Neural cell (in vitro differentiated cells): ENCODE measurements around the gene CHD2. TPM values are rescaled to one million over a fixed set of nuclear protein-coding genes. Genes with fewer than 3 reads are reported as not detected.

Experiments
- H2AFZ ChIP-seq: fragments of 200-600, 300-800 bp; sonication (generic), shearing (Covaris generic); 2 replicates; pipeline ENCODE4 v1.6.0; 2014; ENCODE audit warnings: low read depth, mild to moderate bottlenecking, antibody characterized with exemption, low read length, moderate library complexity
- H3F3A ChIP-seq: fragments of 200-600 bp; shearing (Covaris generic); 2 replicates; pipeline ENCODE4 v1.6.1; 2016; ENCODE audit warnings: mild to moderate bottlenecking, moderate library complexity, mixed read lengths, antibody characterized with exemption, low read length; ENCODE audit not compliant: insufficient read depth, poor library complexity, severe bottlenecking
- H3K27ac ChIP-seq: fragments of 200-600, 300-800 bp; sonication (generic), shearing (Covaris generic); 2 replicates; pipeline ENCODE4 v1.5.1; 2014; ENCODE audit warnings: mild to moderate bottlenecking, low read length, moderate library complexity
- H3K27me3 ChIP-seq: fragments of 300-800, 200-600 bp; sonication (generic), shearing (Covaris generic); 2 replicates; pipeline ENCODE4 v1.6.0; 2014; ENCODE audit warnings: mild to moderate bottlenecking, low read depth, low read length, moderate library complexity; ENCODE audit not compliant: insufficient read depth
- H3K36me3 ChIP-seq: fragments of 300-800, 200-600 bp; sonication (generic), shearing (Covaris generic); 2 replicates; pipeline ENCODE4 v1.5.1; 2014; ENCODE audit warnings: mild to moderate bottlenecking, antibody characterized with exemption, low read length, moderate library complexity; ENCODE audit not compliant: insufficient read depth
- H3K4me2 ChIP-seq: fragments of 300-800, 200-600 bp; sonication (generic), shearing (Covaris generic); 2 replicates; pipeline ENCODE4 v1.6.0; 2014; ENCODE audit warnings: mild to moderate bottlenecking, low read length
- H3K4me3 ChIP-seq: fragments of 300-800, 200-600 bp; sonication (generic), shearing (Covaris generic); 2 replicates; pipeline ENCODE4 v1.5.1; 2014; ENCODE audit warnings: mild to moderate bottlenecking, low read length, moderate library complexity
- H3K79me2 ChIP-seq: fragments of 200-600 bp; shearing (Covaris generic); replicated peaks from 2 replicates; pipeline ENCODE4 v1.6.0; 2014; ENCODE audit warnings: mild to moderate bottlenecking, low read length, moderate library complexity; ENCODE audit not compliant: insufficient read depth
- H3K9ac ChIP-seq: fragments of 300-800, 200-600 bp; sonication (generic), shearing (Covaris generic); 2 replicates; pipeline ENCODE4 v1.6.1; 2016; ENCODE audit warnings: mild to moderate bottlenecking, low read length, mixed read lengths
- H3K9me2 ChIP-seq: fragments of 200-600 bp; shearing (Covaris generic); 2 replicates; pipeline ENCODE4 v1.6.1; 2016; ENCODE audit warnings: mild to moderate bottlenecking, low read length, mixed read lengths; ENCODE audit not compliant: insufficient read depth
- H3K9me3 ChIP-seq: fragments of 200-600, 300-800 bp; sonication (generic), shearing (Covaris generic); 2 replicates; pipeline ENCODE4 v1.6.1; 2016; ENCODE audit warnings: mild to moderate bottlenecking, mixed run types, low read length, moderate library complexity, mixed read lengths
- H4K20me1 ChIP-seq: fragments of 200-600 bp; shearing (Covaris generic); 2 replicates; pipeline ENCODE4 v1.6.1; 2016; ENCODE audit warnings: mild to moderate bottlenecking, mixed run types; ENCODE audit not compliant: insufficient read depth
- EP300 ChIP-seq: fragments of 450-650 bp; conservative IDR thresholded peaks from 2 replicates; pipeline ENCODE4 v1.6.1; 2014; ENCODE audit warnings: antibody characterized with exemption, mild to moderate bottlenecking, moderate library complexity; ENCODE audit not compliant: poor library complexity, severe bottlenecking
- EZH2 ChIP-seq: fragments of 200-600, 300-800 bp; shearing (Covaris generic), sonication (generic); IDR thresholded peaks from 2 replicates; pipeline ENCODE4 v1.6.1; 2014; ENCODE audit warnings: antibody characterized with exemption, low read length, borderline replicate concordance, mild to moderate bottlenecking; ENCODE audit not compliant: insufficient read depth, poor library complexity, severe bottlenecking
- MXI1 ChIP-seq: fragments of 450-650 bp; conservative IDR thresholded peaks from 2 replicates; pipeline ENCODE4 v1.6.1; 2014; ENCODE audit warnings: antibody characterized with exemption, mild to moderate bottlenecking; ENCODE audit not compliant: poor library complexity, severe bottlenecking
- POLR2AphosphoS5 ChIP-seq: IDR thresholded peaks from 2 replicates; pipeline ENCODE4 v1.6.1; 2012
- RAD21 ChIP-seq: fragments of 450-650 bp; conservative IDR thresholded peaks from 2 replicates; pipeline ENCODE4 v1.6.1; 2014; ENCODE audit warnings: antibody characterized with exemption, mild to moderate bottlenecking, moderate library complexity
- SMC3 ChIP-seq: fragments of 450-650 bp; conservative IDR thresholded peaks from 2 replicates; pipeline ENCODE4 v1.6.1; 2014; ENCODE audit warnings: antibody characterized with exemption, mild to moderate bottlenecking, moderate library complexity; ENCODE audit not compliant: poor library complexity
- TAF1 ChIP-seq: IDR thresholded peaks from 2 replicates; pipeline ENCODE4 v1.6.1; 2012; ENCODE audit warnings: low read depth
- polyA plus RNA-seq: library from polyadenylated mRNA; depleted of rRNA; stranded (reverse); fragments of >200 nt; gene quantifications from 2 replicates; pipeline ENCODE4 v1.2.3, GENCODE V29; 2014
- TF ChIP-seq, protein P1 (sequence below): IDR thresholded peaks from 2 replicates; pipeline ENCODE4 v1.6.1; 2012; ENCODE audit warnings: borderline replicate concordance
- TF ChIP-seq, protein P2 (sequence below): fragments of 450-650 bp; IDR thresholded peaks from 2 replicates; pipeline ENCODE4 v1.5.1; 2014; ENCODE audit warnings: antibody characterized with exemption, mild to moderate bottlenecking, moderate library complexity; ENCODE audit not compliant: poor library complexity, severe bottlenecking

CHD2 gene
- polyA plus RNA-seq, 1 donor from 2014 or later: 113 TPM

DNA sequence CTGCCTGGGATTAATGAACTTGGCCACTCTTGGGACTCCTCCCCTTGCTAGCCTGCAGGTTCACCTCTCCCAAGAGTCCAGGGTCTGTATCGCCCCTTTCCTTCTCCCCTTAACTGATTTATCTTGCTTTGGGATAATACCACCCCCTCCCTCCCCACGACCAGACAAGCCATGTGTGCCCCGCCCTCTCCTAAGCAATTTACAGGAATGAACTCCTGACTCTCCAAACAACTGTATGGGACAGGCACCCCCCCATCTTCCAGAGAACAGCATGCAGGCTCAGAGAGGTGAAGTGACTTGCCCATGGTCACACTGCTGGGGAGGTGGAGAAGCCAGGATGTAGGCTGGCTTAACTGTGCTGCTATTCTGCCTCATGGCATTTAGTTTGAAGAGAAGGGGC lies 142.1 kb downstream of the CHD2 start:
- H3K79me2 ChIP-seq: peaks cover 3% of the 10 kb centered on the region
- H3K4me2 ChIP-seq: no peak overlapping the region
- H4K20me1 ChIP-seq: no peaks in the 10 kb centered on the region
- H3K36me3 ChIP-seq: peaks cover 15% of the 10 kb centered on the region
- no peak overlapping the region for H3K4me3 ChIP-seq
- H2AFZ ChIP-seq: no peak overlapping the region
- no peaks in the 10 kb centered on the region for H3K27me3 ChIP-seq
- no peaks in the 10 kb centered on the region for H3K9me3 ChIP-seq
- no peak for TF ChIP-seq EZH2
- TF ChIP-seq, protein P1, sequence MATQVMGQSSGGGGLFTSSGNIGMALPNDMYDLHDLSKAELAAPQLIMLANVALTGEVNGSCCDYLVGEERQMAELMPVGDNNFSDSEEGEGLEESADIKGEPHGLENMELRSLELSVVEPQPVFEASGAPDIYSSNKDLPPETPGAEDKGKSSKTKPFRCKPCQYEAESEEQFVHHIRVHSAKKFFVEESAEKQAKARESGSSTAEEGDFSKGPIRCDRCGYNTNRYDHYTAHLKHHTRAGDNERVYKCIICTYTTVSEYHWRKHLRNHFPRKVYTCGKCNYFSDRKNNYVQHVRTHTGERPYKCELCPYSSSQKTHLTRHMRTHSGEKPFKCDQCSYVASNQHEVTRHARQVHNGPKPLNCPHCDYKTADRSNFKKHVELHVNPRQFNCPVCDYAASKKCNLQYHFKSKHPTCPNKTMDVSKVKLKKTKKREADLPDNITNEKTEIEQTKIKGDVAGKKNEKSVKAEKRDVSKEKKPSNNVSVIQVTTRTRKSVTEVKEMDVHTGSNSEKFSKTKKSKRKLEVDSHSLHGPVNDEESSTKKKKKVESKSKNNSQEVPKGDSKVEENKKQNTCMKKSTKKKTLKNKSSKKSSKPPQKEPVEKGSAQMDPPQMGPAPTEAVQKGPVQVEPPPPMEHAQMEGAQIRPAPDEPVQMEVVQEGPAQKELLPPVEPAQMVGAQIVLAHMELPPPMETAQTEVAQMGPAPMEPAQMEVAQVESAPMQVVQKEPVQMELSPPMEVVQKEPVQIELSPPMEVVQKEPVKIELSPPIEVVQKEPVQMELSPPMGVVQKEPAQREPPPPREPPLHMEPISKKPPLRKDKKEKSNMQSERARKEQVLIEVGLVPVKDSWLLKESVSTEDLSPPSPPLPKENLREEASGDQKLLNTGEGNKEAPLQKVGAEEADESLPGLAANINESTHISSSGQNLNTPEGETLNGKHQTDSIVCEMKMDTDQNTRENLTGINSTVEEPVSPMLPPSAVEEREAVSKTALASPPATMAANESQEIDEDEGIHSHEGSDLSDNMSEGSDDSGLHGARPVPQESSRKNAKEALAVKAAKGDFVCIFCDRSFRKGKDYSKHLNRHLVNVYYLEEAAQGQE: no peak
- TF ChIP-seq POLR2AphosphoS5: no peak
- TF ChIP-seq EP300: no peak
- TF ChIP-seq, protein P2, sequence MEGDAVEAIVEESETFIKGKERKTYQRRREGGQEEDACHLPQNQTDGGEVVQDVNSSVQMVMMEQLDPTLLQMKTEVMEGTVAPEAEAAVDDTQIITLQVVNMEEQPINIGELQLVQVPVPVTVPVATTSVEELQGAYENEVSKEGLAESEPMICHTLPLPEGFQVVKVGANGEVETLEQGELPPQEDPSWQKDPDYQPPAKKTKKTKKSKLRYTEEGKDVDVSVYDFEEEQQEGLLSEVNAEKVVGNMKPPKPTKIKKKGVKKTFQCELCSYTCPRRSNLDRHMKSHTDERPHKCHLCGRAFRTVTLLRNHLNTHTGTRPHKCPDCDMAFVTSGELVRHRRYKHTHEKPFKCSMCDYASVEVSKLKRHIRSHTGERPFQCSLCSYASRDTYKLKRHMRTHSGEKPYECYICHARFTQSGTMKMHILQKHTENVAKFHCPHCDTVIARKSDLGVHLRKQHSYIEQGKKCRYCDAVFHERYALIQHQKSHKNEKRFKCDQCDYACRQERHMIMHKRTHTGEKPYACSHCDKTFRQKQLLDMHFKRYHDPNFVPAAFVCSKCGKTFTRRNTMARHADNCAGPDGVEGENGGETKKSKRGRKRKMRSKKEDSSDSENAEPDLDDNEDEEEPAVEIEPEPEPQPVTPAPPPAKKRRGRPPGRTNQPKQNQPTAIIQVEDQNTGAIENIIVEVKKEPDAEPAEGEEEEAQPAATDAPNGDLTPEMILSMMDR: no peak
- TF ChIP-seq SMC3: no peak
- no peak for TF ChIP-seq TAF1
- TF ChIP-seq MXI1: no peak
- no peak for TF ChIP-seq RAD21
- no peaks in the 10 kb centered on the region for H3F3A ChIP-seq
- H3K9ac ChIP-seq: no peak overlapping the region
- H3K27ac ChIP-seq: no peak overlapping the region
- H3K9me2 ChIP-seq: no peaks in the 10 kb centered on the region

DNA sequence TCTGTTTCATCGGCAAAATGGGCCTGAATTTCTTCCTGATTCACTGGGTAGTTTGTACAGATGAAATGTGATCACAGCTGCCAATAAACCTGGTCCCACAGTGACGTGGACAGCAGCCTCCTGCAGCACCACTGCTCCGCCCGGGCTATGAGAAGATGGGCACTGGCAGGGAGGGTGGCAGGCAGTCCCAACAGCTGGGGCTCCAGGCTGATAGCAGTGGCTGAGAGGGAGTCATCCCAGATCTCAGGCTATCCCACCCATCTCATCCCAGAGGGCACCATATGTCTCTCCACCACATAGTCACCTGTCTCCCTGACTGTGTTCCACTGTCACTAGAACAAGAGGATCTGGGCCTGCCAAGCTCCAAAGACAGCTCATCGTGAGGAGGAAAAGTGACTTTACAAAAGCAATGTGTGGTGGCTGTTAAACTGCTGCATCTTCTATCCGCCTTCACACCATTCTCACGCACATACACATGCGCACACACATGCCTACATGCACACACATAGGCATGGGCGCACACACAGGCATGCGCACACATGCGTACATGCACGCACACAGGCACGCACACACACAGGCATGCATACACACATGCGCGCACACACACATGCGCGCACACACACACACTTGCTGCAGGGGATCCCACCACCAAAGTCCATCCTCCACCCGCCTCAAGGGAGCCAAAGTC lies 142.7 kb downstream of the CHD2 start:
- Histone ChIP-seq H3K79me2 (peaks cover 3% of the 10 kb centered on the region), H3K27ac (no peak overlapping the region), H3K9me2 (no peaks in the 10 kb centered on the region), H3K9me3 (no peaks in the 10 kb centered on the region), H3K36me3 (peaks cover 15% of the 10 kb centered on the region), H4K20me1 (no peaks in the 10 kb centered on the region), H2AFZ (no peak overlapping the region), H3K9ac (no peak overlapping the region), H3K4me3 (no peak overlapping the region), H3K27me3 (no peaks in the 10 kb centered on the region), H3F3A (no peaks in the 10 kb centered on the region), H3K4me2 (no peak overlapping the region)
- TF ChIP-seq TAF1: no peak
- TF ChIP-seq, protein P2: no peak
- TF ChIP-seq MXI1: no peak
- no peak for TF ChIP-seq EP300
- TF ChIP-seq POLR2AphosphoS5: no peak
- no peak for TF ChIP-seq SMC3
- no peak for TF ChIP-seq EZH2
- TF ChIP-seq RAD21: no peak
- TF ChIP-seq, protein P1: no peak
